Activated T-cell treated with anti-CD3 and anti-CD28 coated beads, Interleukin-2, amount 50 U/mL, for 48 hours (primary cell): ENCODE data around the gene RHOT1.
"Not testable (repeated sequence)": the region's sequence is repeated elsewhere in the genome, so short reads cannot be mapped to it uniquely, and the experiment has no call there.

Experiments
- DNase-seq, 2 experiments: peaks; one replicate each; pipeline ENCODE4 v3.0.0-alpha.2; 2020

RHOT1 gene

GRCh38 chr17:32142038-32142856, at the start of gene RHOT1:
RHOT1 (plus strand) TSS chr17:32142502; CDS start chr17:32142693, 191 bp downstream.
- peak; percentile 81 to 87 for DNase-seq

GRCh38 chr17:32099686-32100085, 42.6 kb upstream of the RHOT1 start:
- DNase-seq, result no peak

GRCh38 chr17:32100323-32100722, 42.0 kb upstream of the RHOT1 start:
- peak in 1 of 2 experiments; percentile 4 for DNase-seq

GRCh38 chr17:32100971-32101631, 41.2 kb upstream of the RHOT1 start:
- DNase-seq, result peak in 1 of 2 experiments; percentile 9

GRCh38 chr17:32102172-32102571, 40.1 kb upstream of the RHOT1 start:
- DNase-seq, result peak in 1 of 2 experiments; percentile 9

GRCh38 chr17:32102646-32103186, 39.6 kb upstream of the RHOT1 start:
- DNase-seq, result peak in 1 of 2 experiments; percentile 1

GRCh38 chr17:32103476-32104113, 38.7 kb upstream of the RHOT1 start:
- DNase-seq, result peak in 1 of 2 experiments; percentile 4

GRCh38 chr17:32104158-32104557, 38.1 kb upstream of the RHOT1 start:
- DNase-seq, result peak in 1 of 2 experiments; percentile 14

- peak in 1 of 2 experiments; percentile 12 for DNase-seq
These were observed 35.8 kb upstream of the RHOT1 start for GRCh38 chr17:32106471-32106981.

- peak in 1 of 2 experiments; percentile 13 for DNase-seq
These were observed 35.1 kb upstream of the RHOT1 start for GRCh38 chr17:32107194-32107593.

GRCh38 chr17:32110596-32110995, 31.7 kb upstream of the RHOT1 start:
- DNase-seq, result no peak

- peak; percentile 47 to 57 for DNase-seq
These were observed 31.0 kb upstream of the RHOT1 start for GRCh38 chr17:32111141-32111771.

- DNase-seq, result no peak
These were observed 29.9 kb upstream of the RHOT1 start for GRCh38 chr17:32112416-32112815.

GRCh38 chr17:32114536-32114935, 27.8 kb upstream of the RHOT1 start:
- DNase-seq, result no peak

GRCh38 chr17:32115546-32115945, 26.8 kb upstream of the RHOT1 start:
- not testable (repeated sequence) for DNase-seq

- DNase-seq, result no peak
These were observed 25.4 kb upstream of the RHOT1 start for GRCh38 chr17:32116937-32117336.

GRCh38 chr17:32117399-32117798, 24.9 kb upstream of the RHOT1 start:
- no peak for DNase-seq

GRCh38 chr17:32118088-32118487, 24.2 kb upstream of the RHOT1 start:
- not testable (repeated sequence) for DNase-seq

- no peak for DNase-seq
These were observed 23.5 kb upstream of the RHOT1 start for GRCh38 chr17:32118835-32119234.

GRCh38 chr17:32120141-32120540, 22.2 kb upstream of the RHOT1 start:
- no peak for DNase-seq

- no peak for DNase-seq
These were observed 21.6 kb upstream of the RHOT1 start for GRCh38 chr17:32120716-32121115.

- no peak for DNase-seq
These were observed 18.5 kb upstream of the RHOT1 start for GRCh38 chr17:32123782-32124181.
